GM12873 (cell line): ENCODE results near the gene SLC39A11.

Source experiments
- TF ChIP-seq, protein P1 (sequence below): IDR thresholded peaks from 2 replicates; pipeline ENCODE4 v1.5.1; 2012; ENCODE audit warnings: low read depth, mild to moderate bottlenecking, moderate library complexity, low read length, control low read depth; ENCODE audit not compliant: insufficient read depth; ENCODE audit errors: missing control alignments

The SLC39A11 gene

DNA sequence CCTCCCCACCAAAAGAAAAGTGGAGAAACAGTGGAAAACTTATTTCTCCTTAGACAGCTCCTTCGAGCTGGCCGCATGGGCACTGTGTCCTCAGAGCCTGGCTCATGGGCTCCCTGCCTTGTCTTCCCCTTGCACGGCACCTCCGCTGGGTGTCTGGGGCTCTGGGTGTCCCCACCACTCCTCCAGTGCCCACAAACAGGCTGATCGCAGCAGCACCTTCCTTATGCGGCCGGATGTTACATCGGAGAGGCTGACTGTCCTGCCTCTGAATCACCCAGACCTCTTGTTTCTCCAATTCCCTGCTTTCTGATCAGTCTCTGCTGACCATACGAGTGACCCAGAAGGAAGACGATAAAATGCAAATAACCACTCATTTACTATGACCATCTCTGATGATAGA is 121.7 kb downstream of the SLC39A11 start:
- TF ChIP-seq, protein P1, sequence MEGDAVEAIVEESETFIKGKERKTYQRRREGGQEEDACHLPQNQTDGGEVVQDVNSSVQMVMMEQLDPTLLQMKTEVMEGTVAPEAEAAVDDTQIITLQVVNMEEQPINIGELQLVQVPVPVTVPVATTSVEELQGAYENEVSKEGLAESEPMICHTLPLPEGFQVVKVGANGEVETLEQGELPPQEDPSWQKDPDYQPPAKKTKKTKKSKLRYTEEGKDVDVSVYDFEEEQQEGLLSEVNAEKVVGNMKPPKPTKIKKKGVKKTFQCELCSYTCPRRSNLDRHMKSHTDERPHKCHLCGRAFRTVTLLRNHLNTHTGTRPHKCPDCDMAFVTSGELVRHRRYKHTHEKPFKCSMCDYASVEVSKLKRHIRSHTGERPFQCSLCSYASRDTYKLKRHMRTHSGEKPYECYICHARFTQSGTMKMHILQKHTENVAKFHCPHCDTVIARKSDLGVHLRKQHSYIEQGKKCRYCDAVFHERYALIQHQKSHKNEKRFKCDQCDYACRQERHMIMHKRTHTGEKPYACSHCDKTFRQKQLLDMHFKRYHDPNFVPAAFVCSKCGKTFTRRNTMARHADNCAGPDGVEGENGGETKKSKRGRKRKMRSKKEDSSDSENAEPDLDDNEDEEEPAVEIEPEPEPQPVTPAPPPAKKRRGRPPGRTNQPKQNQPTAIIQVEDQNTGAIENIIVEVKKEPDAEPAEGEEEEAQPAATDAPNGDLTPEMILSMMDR: no peak

DNA sequence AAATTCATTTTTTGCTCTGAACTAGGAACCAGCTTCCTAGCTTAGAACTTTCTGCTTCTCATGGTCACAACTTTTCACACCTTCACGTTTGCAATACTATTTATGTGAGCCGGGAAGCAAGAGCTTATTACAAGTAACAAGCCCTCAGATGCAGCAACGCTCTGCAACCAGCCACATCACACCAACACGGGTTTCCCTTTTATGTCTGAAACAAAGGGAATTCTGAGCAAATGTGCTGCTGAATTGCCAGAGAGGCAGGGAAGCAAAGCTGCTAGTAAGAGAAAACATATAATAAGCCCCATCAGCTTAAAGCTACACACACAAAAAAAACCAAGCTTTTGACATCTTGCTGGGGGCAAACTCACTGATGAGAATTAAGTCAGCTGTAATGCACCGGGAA is 122.2 kb downstream of the SLC39A11 start:
- TF ChIP-seq, protein P1: no peak

DNA sequence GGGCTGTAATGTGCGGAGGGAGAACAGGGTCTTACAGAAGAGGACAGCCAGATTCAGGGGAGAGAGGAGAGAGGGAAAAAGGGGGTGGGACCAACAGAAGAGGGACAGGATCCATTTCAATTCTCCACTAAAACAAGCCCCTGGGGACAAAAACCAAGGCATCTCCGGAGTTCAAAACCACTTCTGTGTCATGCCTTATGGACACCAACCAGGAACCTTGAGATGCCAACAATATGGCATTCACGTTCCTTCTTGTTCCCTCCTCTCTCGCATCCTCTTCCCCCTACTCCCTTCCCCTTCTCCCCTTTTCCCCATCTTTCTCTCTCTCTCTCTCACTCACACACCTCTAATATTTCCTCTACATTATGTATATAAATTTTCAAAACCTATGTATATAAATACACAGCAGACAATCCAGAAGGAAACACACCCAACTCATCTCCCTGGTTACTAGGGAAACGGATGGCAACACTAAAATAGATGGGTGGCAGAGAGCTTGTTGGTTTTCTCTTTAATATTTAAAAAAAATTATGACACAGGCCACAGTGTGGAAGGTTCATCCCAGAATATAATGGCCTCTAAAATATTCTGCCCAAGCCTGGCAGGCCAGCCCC is 123.1 kb downstream of the SLC39A11 start:
- TF ChIP-seq, protein P1: no peak

DNA sequence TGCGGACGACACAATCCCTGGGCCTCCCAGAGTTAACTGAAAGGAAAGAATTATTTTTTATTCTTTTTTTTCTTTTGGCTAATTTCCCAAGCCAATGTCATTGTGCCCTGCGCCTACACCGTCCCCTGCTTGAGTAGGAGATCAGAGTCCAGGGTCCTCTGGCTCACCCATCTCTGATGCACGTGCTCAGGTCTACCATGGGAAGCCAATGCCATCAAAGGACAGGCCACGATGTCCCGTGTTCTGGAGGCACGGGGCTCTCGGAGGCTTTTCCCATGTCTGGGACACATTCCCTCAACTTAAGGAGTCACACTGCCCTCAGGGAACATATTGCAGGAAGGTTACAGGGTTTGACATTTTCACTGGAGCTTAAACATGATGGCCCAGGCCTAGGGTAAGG is 123.7 kb downstream of the SLC39A11 start:
- TF ChIP-seq, protein P1: no peak

DNA sequence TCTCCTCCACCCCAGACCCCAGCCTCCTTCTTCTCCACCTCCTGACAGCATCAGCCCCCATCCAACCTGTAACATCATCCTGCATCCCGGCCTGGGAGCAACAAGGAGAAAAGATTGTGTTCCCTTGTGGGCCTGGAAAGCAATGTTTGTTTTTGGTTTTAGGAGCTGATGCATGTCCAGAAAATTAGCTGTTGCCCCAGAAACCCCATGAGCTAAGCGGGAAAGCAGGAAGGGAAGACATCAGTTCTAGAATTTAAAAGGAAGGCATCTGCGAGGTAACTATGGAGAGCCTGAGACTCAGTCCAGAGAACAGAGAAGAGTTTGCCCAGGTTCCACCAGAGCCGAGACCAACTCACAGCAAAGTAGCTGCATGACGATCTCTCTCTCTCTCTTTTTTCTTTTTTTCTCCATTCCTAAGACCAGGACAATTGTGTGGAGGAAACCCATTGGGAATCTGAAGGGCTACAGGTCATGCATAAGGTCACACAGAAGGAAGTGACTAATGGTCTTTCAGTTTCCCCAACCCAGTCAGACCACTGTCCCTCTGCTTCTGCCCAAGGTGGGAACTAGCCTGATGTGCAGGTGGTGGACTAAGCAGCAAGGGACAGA is 124.4 kb downstream of the SLC39A11 start:
- TF ChIP-seq, protein P1: no peak

DNA sequence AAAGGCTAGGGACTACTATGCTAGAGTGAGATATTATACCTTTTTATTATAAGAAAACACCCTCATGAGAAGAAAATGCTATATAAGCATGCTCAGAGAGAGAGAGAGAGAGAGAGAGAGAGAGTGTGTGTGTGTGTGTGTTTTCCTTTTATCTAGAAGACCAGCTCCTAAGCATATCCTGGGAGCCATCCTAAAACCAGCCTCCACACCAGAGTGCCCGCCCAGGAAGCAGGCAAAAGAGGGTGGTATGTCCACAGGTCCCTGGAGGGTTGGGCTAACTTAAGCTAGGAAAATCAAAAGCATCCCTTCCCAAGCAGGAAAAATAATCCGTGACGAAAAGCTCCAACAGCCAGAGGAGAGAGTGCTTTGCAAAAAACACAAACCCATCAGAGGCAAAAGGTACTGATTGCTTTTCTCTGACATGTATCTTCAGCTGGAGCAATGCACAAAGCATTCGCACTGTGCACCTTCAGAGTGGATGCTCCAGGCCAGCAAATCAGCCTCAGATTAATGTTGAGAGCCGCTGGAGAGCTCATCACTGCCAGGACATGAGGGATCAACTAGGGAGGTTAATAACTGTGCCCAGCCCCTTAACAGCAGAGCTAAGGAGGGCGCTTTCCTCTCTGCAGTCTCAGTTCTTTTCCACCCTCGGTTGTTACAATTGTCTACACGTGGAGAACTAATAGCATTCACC is 125.1 kb downstream of the SLC39A11 start:
- TF ChIP-seq, protein P1: no peak

DNA sequence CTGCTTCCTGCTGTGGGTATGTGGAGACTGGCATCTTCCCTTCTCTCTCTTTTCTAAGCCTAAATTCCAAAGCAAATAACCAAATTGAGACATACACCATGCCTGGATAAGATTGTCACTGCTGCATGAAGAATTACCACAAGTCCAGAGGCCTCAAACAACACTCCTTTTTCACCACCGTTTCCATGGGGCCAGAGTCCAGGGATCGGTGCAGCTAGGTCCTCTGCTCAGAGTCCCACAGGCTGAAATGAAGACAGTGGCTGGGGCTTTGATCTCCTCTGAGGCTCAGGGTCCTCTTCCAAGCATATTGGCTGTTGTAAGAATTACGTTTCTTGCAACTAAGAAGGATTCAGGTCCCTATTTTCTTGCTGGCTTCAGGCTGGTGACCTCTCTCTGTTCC is 130.4 kb downstream of the SLC39A11 start:
- TF ChIP-seq, protein P1: no peak
